ENCODE data around the gene LIM2. TPM values are rescaled to one million over a fixed set of nuclear protein-coding genes. Genes with fewer than 3 reads are reported as not detected.
A peak's percentile ranks its signal among the peaks of the same experiment; 100 is the strongest.

The LIM2 gene
- total and polyA plus RNA-seq, 9 of the 15 experiments (the other 6 are each of a cell fraction or from before 2014, with no cell fraction given), result 0.07 to 0.45 (median 0.18) TPM; not detected in 4

DNA sequence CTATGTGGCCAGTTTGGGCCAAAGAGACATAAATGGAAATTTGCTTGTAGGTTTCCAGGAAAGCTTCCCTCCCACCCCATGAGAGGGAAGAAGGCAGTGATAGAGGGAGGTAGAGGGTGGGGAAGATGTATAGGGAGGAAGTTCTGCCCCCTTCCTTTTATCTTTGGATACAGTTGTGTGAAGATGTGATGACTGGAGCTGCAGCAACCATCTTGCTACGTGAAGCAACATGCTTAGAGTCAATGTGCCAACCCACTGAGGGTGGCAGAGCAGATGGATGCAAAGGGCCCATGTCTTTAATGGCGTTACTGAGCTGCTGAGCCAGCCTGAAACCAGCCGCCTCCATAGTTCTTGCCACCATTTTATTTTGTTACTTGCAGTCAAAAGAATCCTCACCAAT, 56.6 kb downstream of the LIM2 start:
- WGBS (ENCODE audit: insufficient coverage, low coverage, missing lambda C conversion rate), result 50% methylated on average over 3 of the region's 3 CpGs
- H3K27me3 ChIP-seq (ENCODE audit: control insufficient read depth in 2 of 2, insufficient read depth in 2 of 2, low read length in 2 of 2), result peaks cover 0 to 1% of the 10 kb centered on the region in 2 experiments; a peak in 2 of 5 replicates
- H3K79me2 ChIP-seq (ENCODE audit: control insufficient read depth, insufficient read depth, low read length), result no peaks in the 10 kb centered on the region

More for the DNA sequence above, 56.6 kb downstream of the LIM2 start:
- Histone ChIP-seq H3K27ac (ENCODE audit: extremely low read depth, low read depth, low read length) (no peak overlapping the region), H3K4me3 (no peak overlapping the region), H3K36me3 (ENCODE audit: control insufficient read depth, insufficient read depth, low read length) (no peaks in the 10 kb centered on the region), H3K4me1 (replicated peaks in 1 of 2; ENCODE audit: control insufficient read depth in 2 of 2, insufficient read depth in 2 of 2, low read length in 2 of 2) (peaks cover 4 to 17% of the 10 kb centered on the region in 2 experiments; a peak in 3 of 5 replicates), H3K9me3 (replicated peaks; ENCODE audit: control insufficient read depth, insufficient read depth, low read depth, low read length) (no peaks in the 10 kb centered on the region), H3K4me2 (ENCODE audit: insufficient read depth, low read length) (no peak overlapping the region), H4K20me1 (replicated peaks; ENCODE audit: control insufficient read depth, insufficient read depth, low read length) (no peaks in the 10 kb centered on the region), H3K9ac (ENCODE audit: insufficient read depth in 1 of 2, low read depth in 2 of 2, low read length in 2 of 2) (no peak overlapping the region), H3K9me1 (ENCODE audit: control insufficient read depth, insufficient read depth, low read length) (no peaks in the 10 kb centered on the region), H2AFZ (ENCODE audit: low read depth, low read length) (no peak overlapping the region)
- ChIA-PET CTCF (ENCODE audit: low intra/inter-chr PET ratio) (no interaction called here), POLR2A (no interaction called here)
- in situ Hi-C loops (cut with MboI), result no loop called here
- no peak for DNase-seq (ENCODE audit: extremely low read depth in 1 of 4, low spot score in 3 of 4)
- BruUV-seq (replicated peaks), result no TSS peak
- ATAC-seq, result no peak
- FAIRE-seq, result no peak
- TF ChIP-seq RBM25 (IDR thresholded peaks at IDR 0.05; ENCODE audit: low read depth, low read length, severe bottlenecking) (peak; percentile 73), ZNF184 (CRISPR knock-in tag; IDR thresholded peaks at IDR 0.05) (no peak), BCOR (IDR thresholded peaks at IDR 0.05) (peak; percentile 59; the same call in 1 of the 2 replicates), OTX1 (CRISPR knock-in tag; IDR thresholded peaks at IDR 0.05) (no peak), GABPB1 (CRISPR knock-in tag; IDR thresholded peaks at IDR 0.05) (no peak)
- TF ChIP-seq, protein P1, sequence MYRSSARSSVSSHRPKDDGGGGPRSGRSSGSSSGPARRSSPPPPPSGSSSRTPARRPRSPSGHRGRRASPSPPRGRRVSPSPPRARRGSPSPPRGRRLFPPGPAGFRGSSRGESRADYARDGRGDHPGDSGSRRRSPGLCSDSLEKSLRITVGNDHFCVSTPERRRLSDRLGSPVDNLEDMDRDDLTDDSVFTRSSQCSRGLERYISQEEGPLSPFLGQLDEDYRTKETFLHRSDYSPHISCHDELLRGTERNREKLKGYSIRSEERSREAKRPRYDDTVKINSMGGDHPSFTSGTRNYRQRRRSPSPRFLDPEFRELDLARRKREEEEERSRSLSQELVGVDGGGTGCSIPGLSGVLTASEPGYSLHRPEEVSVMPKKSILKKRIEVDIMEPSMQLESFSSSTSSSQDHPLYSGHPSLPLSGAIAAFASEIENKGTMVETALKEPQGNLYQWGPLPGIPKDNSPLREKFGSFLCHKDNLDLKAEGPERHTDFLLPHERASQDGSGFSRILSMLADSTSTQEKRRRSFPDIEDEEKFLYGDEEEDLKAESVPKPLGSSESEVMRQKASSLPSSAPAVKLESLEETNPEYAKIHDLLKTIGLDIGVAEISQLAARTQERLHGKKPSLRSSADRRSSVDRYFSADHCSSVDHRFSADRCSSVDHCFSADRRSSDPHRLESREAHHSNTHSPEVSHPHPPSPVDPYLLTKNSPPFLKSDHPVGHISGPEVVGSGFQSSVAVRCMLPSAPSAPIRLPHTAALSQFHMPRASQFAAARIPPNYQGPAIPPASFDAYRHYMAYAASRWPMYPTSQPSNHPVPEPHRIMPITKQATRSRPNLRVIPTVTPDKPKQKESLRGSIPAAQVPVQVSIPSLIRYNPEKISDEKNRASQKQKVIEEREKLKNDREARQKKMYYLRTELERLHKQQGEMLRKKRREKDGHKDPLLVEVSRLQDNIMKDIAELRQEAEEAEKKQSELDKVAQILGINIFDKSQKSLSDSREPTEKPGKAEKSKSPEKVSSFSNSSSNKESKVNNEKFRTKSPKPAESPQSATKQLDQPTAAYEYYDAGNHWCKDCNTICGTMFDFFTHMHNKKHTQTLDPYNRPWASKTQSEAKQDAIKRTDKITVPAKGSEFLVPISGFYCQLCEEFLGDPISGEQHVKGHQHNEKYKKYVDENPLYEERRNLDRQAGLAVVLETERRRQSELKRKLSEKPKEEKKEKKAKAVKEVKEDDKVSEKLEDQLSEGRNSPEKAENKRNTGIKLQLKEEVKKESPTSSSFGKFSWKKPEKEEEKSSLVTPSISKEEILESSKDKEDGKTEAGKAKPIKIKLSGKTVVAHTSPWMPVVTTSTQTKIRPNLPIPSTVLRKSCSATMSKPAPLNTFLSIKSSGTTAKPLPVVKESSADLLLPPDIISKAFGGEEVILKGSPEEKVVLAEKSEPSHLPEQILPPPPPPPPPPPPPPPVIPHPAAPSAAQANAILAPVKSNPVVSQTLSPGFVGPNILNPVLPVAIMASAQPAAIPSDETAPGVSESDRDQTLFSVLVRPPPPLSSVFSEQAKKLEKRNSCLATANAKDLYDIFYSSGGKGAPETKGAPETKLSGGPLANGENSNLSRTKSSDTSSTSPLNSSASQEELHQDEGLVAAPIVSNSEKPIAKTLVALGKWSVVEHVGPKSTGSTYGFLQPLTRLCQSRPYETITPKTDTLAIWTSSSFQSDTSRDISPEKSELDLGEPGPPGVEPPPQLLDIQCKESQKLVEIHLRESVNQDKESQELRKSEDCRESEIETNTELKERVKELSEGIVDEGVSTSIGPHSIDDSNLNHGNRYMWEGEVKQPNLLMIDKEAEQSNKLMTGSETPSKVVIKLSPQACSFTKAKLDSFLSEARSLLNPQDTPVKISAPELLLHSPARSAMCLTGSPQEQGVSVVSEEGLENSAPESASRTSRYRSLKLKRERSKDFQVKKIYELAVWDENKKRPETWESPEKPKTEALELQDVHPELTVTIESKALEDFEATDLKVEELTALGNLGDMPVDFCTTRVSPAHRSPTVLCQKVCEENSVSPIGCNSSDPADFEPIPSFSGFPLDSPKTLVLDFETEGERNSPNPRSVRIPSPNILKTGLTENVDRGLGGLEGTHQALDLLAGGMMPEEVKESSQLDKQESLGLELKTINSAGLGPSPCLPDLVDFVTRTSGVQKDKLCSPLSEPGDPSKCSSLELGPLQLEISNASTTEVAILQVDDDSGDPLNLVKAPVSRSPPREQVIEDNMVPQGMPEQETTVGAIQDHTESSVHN (IDR thresholded peaks at IDR 0.05; ENCODE audit: borderline replicate concordance in 1 of 2, low read depth in 1 of 2), result no peak
- intact Hi-C loops (cut with micrococcal nuclease), result no loop called here
